CD4-positive, alpha-beta T cell treated with Interleukin-4 for 1 hour (primary cell): ENCODE results near the gene UNC50.

Source experiments
- DNase-seq, 2 donors: peaks; one replicate each; pipeline ENCODE4 v3.0.0-alpha.2; 2020 to 2022

Gene UNC50

DNA sequence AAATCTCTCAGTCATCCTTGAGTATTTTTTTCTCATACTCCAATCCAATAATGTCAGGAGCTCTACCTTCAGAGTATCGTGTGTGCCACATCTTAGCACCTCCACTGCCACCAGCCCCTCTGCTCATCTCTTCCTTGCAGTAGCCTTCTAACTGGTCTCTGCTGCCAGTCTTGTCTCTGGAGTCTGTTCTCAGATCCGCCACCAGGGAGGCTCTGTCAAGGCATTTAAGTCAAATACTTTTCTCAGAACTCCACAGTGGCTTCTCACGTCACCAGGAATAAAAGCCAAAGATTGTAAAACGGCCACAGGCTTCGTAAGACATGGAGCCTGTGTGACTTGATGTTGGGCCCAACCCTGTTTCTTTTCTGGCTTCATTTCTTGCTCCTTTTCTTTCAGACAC is 7.1 kb downstream of the UNC50 start:
- DNase-seq, result no peak

DNA sequence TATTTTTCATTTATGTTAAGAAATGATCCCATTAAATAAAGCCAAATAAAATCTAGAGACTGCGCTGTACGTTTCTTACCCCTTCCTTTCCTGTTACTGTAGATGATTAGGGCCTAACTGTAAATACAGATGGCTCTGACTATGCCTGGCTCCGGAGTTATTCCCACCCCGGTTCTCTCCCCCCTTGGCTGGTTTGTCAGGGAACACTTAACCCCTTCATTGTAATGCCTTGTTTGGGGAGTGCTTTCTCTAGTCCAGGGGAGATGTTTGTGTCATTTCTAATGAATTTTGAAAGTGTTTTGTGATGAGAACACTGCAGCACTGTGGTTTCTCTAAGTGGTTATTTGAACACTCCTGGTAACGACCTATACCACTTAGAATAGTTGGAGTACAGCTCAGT is 8.8 kb downstream of the UNC50 start:
- no peak for DNase-seq

DNA sequence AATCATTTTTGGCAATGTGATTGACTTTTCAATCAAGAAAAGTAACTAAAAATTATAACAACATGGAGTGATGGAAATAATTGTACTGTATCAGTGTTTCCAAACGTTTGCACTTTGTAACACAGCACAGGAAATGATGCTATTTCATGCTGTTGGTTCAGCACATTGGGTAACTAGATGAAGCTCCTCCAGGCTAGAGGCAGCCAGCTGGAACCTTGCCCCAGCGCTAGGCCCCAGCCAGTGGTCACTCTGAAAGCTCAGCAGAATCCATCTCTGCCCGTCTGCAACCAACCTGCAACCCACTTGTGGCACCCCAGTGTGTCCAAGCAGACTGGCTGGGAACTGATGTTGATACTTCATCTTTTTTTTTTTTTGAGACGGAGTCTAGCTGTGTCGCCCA is 15.3 kb downstream of the UNC50 start:
- no peak for DNase-seq

DNA sequence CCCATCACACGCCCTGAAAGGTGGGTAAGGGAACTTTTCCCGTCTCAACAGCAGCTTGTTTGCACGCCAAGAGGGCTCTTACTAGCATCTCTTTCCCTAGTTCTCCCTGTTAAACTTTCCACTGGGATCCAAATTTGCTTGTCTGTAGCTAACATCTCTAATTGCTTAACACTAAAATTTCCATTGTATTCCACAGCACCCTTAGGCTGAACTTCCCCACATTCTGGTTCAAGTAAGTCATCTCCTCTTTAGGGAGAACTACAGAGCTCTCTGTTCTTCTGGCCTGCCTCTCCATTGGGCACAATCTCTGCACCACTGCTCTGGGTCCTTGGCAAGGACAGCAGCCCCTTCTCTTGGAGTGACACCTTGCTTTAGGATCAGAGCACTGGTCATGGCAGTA is 24.0 kb downstream of the UNC50 start:
- no peak for DNase-seq

DNA sequence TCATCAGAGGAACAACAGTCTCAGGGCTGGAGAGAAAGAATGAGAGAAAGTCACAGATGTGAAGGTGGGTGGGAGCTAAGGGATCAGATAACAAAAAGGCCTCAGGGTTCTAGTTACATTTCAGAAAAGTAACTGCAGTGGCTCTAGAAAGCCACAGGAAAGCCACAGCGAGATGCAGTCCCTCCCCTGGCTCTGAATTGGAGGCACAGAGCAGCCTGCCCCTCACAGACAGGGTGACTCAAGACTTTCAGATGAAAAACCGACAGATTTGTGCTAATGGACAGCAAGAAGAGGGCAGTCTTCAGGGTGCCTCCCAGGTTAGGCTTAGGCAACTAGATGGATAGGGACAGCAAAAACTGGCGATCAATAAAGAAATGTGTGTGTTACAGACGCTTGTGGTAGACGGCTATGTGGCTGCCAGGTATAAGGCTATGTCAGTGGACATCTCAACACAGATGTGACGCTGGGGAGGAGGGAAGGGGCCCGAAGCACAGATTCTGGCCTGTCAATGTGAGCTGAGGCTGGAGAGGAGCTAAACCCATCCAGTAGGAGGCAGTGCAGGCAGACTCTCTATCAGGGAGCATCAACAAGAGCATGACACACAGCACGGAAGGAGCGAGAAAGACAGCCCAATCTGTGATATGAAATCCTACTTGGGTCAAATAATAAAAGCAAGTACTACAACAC is 26.2 kb downstream of the UNC50 start:
- peak; percentile 55 to 64 for DNase-seq

DNA sequence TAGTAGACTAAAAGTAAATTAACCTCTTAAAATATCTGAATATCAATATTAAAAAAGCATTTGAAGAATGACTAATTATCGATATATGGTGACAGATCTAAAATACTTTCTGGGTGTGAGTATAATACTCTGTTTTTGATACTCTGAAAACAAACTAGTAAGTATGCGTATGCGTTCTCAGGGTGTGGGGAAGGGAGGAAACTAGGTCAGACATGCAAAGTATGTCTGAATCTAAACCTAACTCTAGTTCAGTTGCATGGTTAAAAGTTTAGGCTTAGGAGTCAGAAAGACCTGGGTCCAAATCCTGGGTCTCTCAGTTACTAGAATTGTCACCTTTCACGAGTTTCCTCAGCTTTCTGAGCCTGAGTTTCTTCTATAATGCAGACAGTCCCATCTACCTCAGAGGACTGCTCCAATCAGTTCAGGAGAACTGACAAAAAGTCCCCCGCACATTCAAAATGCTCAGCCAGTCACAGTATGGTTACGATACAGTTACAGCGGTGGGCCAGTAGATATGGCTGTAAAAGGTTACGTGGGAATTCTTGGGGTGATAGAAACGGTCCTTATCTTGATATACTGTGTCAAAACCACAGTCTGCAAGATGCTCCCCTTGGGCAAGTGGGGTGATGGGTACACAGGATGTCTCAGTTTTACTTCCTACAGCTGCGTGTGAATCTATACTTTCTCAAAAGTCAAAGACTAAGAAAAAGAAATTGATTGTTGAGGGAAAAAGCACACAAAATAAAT is 29.2 kb downstream of the UNC50 start:
- peak; percentile 69 to 84 for DNase-seq

DNA sequence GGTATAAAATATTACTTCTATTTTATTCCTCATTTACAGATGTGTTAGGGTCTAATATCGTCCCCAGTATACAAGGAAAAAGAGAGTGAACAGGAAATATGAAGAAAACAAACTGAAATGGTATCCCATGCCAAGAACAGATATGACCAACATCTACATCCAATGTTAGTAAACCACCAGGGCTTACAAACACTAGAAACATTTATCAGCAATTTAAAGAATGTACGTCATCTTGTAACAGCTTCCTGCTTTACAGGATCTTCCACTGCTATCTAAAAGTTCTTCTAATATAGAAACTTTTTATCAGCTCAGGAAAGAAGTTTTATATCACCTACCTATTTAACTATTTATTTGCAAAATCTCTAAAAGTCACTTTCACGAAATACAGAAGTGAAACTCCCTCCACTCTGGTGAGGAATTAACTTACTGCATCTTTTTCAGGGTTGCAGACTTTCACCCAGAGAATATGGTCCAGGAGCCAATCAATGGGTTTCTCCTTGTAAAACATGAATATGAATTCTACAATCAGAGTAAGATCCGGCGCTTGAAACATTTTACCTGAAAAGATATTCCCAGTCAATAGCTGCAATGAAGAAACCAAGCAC is 35.2 kb downstream of the UNC50 start:
- no peak for DNase-seq

DNA sequence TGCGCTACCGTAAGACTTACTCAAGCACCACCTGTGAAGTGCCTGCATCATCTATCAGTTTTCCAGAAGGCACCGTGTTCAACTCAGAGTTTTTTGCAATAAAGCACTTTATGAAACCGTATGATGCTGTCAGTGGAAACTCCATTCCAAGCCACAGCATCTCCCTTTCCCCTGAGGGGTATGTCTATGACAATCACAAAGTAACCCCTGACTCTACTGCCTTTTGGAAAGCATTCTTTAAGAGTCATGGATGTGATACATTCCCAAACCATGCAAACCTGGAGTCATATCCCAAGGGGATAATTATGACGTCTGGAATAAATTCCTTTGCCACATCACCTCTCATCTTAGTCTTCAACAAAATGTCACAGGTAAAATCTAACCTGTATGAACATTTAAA is 39.2 kb downstream of the UNC50 start:
- no peak for DNase-seq

DNA sequence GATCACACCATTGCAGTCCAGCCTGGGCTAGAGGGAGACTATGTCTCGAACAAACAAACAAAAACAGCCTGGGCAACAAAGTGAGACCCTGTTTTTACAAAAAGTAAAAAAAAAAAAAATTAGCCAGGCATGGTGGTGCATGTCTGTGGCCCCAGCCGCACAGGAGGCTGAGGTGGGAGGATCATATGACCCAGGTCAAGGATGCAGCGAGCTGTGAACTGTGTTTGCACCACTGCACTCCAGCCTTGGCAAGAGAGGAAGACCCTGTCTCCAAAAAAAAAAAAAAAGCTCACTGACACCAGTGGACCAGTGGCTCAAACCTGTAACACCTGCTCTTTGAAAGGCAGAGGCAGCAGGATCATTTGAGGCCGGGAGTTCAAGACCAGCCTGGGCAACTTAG is 40.1 kb downstream of the UNC50 start:
- DNase-seq, result no peak

DNA sequence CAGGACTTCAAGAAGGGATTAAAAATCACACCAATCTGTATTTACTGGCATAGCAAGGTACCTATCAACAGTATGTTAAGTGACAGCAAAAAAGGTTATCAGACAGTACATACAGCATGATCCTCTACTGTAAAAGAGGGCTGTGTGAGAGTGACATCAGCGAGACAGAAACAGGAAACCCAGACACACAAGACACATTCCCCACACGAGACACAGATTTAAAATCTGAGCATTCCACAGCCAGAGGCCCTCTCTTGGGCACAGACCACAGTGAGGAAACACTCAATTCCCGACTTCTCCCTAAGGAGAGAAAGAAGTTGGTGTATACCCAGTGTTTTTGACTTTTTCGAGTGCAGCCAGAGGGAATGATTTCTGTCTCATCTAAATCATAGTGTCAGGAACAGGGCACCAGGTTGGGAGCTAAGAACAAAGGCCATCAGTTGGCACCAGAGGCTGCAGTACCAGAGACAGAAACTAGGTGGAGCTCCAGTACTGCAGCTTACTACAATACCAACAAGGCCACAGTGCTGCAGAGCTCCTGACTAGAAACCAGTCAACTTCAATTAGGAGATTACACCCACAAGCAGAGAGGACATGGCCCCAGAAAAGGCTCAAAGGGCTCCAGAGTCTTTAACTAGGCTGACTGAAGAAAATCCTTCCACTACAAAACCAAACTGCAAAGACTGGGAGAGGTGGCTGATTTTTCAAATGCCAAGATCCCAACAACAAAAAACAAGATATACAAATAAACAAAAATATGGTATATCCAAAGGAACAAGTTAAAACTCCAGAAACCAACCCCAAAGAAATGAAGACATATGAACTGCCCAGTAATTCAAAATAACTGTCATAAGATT is 41.0 kb downstream of the UNC50 start:
- peak; percentile 88 to 90 for DNase-seq

DNA sequence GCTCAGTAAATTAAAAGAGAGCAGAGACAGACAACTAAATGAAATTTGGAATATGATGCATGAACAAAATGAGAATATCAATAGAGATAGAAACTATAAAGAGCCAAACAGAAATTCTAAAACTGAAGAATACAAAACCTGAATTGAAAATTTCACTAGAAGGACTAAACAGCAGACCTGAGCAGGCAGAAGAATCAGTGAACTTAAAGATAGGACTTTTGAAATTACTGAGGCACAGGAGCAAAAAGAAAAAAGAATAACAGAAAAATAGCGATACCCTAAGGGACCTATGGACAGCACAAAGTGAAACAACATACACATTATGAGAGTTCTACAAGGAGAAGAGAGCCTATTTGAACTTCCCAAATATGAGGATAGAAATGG is 41.6 kb downstream of the UNC50 start:
- no peak for DNase-seq

DNA sequence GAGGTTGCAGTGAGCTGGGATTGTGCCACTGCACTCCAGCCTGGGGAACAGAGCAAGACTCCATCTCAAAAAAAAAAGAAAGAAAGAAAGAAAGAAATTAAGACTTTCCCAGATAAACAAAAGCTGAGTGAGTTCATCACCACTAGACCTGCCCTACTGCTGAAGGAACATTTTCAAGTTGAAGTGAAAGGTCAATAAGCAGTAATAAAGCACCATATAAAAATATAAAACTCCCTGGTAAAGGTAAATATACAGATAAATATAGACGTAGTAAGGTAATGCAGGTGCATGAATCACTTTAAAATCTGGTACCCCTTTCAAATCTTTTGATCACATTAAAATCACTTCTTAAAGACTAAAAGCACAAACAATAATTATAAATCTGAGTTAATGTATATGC is 42.6 kb downstream of the UNC50 start:
- no peak for DNase-seq

DNA sequence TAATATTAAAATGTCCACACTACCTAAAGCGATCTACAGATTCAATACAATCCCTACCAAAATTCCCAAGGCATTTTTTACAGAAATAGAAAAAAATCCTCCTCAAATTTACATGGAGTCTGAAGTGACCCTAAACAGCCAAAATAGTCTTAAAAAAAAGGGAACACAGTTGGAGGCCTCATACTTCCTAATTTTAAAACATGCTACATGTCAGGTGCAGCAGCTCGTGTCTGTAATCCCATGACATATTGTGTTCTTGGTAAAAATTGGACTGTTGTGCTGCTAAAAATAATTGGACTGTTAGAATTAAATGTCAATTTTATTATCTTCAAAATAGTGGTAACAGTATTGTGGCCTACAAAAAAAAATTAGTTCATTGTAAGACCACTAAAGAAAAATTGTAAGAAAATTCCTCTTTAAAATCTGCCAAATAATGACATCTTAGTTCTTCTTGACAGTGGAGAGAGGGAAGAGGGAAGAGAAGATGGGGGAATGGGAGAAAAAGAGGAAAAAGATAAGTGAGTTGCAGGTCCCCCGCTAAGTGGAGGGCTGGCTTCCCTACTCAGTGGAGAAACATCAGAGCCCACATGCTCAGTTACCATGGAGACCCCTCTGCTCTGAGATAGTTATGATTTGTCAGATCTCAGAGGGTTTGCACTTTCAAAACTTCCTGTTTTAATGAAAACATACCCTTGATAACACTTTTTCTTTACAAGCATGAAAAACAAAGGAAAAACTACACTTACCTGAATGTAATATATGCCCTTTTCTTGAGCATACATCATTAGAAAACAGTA is 46.5 kb downstream of the UNC50 start:
- DNase-seq, result peak; percentile 66 to 71

DNA sequence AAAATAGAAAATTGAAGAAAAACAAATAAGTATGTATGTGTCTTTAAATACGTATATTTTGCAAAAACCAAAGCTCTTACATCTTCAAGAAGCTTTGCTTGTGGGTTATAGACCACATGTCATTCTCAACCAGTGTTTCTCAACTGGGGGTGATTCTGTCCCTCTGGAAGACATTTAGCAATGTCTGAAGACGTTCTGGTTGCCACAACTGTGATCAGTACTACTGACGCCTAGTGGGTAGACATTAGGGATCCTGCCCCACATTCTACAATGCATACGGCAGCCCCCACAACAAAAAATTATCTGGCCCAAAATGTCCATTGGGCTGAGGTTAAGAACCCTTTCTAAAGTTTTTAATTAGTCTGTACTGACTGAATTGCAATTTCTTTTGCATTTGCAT is 48.4 kb downstream of the UNC50 start:
- peak; percentile 58 to 63 for DNase-seq

DNA sequence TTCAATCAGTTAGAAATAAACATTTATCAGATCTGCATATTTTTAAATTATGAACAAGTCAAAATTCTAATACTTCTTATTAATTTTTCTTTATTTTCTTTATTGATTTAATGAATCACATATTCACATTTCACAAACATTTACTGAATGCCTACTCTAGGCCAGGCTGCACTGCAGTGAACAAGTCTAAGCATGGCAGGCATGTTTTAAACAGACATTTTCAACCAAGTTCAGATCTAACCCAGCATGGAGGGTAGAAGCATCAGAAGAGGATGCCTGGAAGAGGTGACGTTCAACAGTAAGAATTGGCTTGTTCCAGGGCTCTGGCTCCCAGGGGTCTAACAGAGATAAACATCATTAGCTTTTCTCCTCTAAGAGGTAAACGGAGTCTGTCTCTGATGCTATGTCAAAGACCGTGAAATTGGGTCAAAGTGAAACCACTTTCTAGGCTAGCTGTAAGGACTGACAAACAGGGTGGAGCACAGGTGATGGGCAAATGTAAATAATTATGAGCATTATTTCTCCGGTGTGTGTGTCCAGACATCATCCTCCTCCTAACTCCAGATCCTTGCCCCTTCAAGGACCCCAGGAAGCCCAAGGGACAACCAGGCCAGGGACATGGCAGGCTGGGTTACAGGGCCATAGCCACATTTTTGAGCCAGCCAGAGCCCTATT is 50.6 kb downstream of the UNC50 start:
- DNase-seq, result peak in 1 of 2 donors; percentile 57

DNA sequence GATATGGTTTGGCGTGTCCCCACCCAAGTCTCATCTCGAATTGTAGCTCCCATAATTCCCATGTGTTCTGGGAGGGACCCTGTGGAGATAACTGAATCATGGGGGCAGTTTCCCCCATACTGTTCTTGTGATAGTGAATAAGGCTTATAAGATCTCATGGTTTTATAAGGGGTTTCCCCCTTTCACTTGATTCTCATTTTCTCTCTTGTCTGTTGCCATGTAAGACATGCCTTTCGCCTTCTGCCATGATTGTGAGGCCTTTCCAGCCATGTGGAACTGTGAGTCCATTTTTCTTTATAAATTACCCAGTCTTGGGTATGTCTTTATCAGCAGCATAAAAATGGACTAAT is 51.1 kb downstream of the UNC50 start:
- peak in 1 of 2 donors; percentile 55 for DNase-seq

DNA sequence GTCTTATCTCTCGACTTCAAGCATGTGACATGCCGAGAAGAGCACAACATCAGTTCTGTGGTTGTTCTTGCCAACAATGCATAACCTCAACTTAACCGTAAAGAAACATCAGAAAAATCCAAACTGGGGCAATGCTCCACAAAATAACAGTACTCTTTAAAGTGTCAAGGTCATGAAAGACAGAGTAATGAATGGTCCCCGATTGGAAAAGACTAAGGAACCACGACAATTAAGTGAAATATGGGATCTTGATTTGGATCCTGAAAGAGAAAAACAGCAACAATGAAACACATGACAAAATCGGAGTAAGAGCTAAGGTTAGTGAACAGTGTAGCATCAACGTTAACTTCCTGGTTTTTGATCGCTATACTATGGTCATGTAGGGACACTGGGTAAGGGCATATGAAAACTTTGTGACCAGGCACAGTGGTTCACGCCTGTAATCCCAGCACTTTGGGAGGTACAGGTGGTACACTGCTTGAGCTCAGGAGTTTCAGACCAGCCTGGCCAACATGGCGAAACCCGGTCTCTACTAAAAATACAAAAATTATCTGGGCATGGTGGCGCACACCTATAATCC is 55.2 kb downstream of the UNC50 start:
- peak; percentile 36 to 68 for DNase-seq

DNA sequence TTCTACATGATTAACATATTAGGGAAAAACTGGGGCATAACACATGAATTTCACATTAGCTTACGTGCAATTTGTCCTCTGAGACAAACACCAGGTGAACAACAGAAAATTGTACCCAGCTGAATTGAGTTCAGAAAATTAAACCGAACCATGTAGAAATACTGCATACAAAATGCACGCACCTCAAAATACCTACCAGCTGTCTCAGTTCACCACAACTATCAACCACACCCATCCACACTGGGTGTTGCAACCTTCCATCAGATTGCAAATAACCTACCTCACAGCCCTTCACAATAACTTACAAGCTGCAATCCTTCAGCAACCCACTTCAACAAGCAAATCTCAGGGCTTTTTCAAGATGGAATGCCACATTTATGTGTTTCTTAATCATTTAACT is 55.9 kb downstream of the UNC50 start:
- peak; percentile 69 to 73 for DNase-seq

DNA sequence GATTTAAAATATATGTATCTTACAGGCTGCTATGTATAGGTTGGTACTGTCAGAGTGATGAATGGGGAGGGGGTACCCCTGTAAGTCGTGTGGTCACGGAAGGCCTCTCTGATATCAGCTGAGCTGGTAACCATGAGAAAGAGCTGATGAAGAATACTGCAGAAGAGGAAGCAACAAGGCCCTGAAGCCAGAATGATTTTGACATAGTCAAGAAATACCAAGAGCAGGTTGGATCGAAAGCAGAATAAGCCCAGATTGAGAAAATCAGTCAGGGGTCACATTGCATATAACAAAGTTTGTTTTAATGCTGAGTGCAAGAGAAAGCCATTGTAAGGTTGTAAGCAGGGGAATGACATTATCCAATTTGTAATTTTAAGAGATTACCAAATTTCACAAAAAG is 57.3 kb downstream of the UNC50 start:
- DNase-seq, result no peak
